T-cell (primary cell): ENCODE data around the gene SLC19A2. TPM values are rescaled to one million over a fixed set of nuclear protein-coding genes. Genes with fewer than 3 reads are reported as not detected.

Experiments used
- ATAC-seq, 4 experiments: fragments of 200-7000 bp in 3 of 4; fragments of 150-1000 bp in 1 of 4; cut with Tn5 transposase; replicated peaks in 1 of 4; 1 replicate in 3 of 4; 2 replicates in 1 of 4; pipeline ENCODE4 v1.10.0; 2021; ENCODE audit warnings: moderate library complexity in 3 of 4, mild to moderate bottlenecking in 2 of 4, moderate number of reproducible peaks in 1 of 4
- CTCF ChIA-PET, 2 donors: fragments of 300-600 bp; sonication (Branson Sonifier 250); formaldehyde crosslinking; loops; one replicate each; lab custom pipeline; 2022; ENCODE audit warnings: antibody characterized with exemption in 2 of 2; lab: Charles Lee
- POLR2A ChIA-PET, 2 donors: fragments of 300-600 bp; sonication (Branson Sonifier 250); formaldehyde crosslinking; loops; one replicate each; lab custom pipeline; 2022; ENCODE audit warnings: antibody characterized with exemption in 2 of 2; lab: Charles Lee
- DNase-seq, 35 experiments: peaks; one replicate each; pipeline versions ENCODE4 v3.0.0 to v3.0.0-alpha.2; 2013 to 2023
- H3K27ac ChIP-seq: one replicate; pipeline ENCODE4 v1.5.1; 2013; ENCODE audit warnings: low read length
- H3K27me3 ChIP-seq, 2 experiments: replicated peaks in 1 of 2; 1 replicate in 1 of 2; 2 replicates in 1 of 2; pipeline versions ENCODE4 v1.6.1 to v1.7.0; 2013; ENCODE audit warnings: low read length in 1 of 2, mixed read lengths in 1 of 2; ENCODE audit not compliant: control insufficient read depth in 2 of 2, insufficient read depth in 2 of 2; ENCODE audit errors: extremely low read depth in 1 of 2
- H3K36me3 ChIP-seq, 2 donors: 1 replicate in 1 of 2; 2 replicates in 1 of 2; pipeline versions ENCODE4 v1.6.1 to v1.7.0; 2013; ENCODE audit warnings: low read length in 1 of 2; ENCODE audit not compliant: control insufficient read depth in 2 of 2, insufficient read depth in 1 of 2; ENCODE audit errors: extremely low read depth in 1 of 2
- H3K4me1 ChIP-seq, 2 experiments: 1 replicate in 1 of 2; 2 replicates in 1 of 2; pipeline versions ENCODE4 v1.6.1 to v1.7.0; 2013; ENCODE audit warnings: low read length in 2 of 2, mixed read lengths in 1 of 2; ENCODE audit not compliant: insufficient read depth in 2 of 2, control insufficient read depth in 1 of 2; ENCODE audit errors: extremely low read depth in 1 of 2
- H3K4me3 ChIP-seq, 2 donors: 1 replicate in 1 of 2; 2 replicates in 1 of 2; pipeline versions ENCODE4 v1.5.1 to v1.7.0; 2013; ENCODE audit warnings: mild to moderate bottlenecking in 2 of 2, low read length in 1 of 2, moderate library complexity in 1 of 2; ENCODE audit not compliant: control insufficient read depth in 1 of 2; ENCODE audit errors: extremely low read depth in 1 of 2
- H3K9me3 ChIP-seq: 2 replicates; pipeline ENCODE4 v1.7.0; 2013
- H3K27ac Mint-ChIP-seq, 2 donors: one replicate each; pipeline ENCODE4 v1.8.0; 2020 to 2021; ENCODE audit warnings: mild to moderate bottlenecking in 2 of 2, mixed read lengths in 2 of 2
- H3K27me3 Mint-ChIP-seq, 2 donors: one replicate each; pipeline ENCODE4 v1.8.0; 2021 to 2022; ENCODE audit warnings: mixed read lengths in 2 of 2
- H3K36me3 Mint-ChIP-seq: one replicate; pipeline ENCODE4 v1.8.0; 2021; ENCODE audit warnings: mixed read lengths
- H3K4me1 Mint-ChIP-seq, 3 donors: one replicate each; pipeline ENCODE4 v1.8.0; 2020 to 2022; ENCODE audit warnings: mixed read lengths in 3 of 3, mild to moderate bottlenecking in 1 of 3
- H3K4me3 Mint-ChIP-seq, 3 donors: one replicate each; pipeline ENCODE4 v1.8.0; 2020 to 2022; ENCODE audit warnings: mild to moderate bottlenecking in 3 of 3, mixed read lengths in 3 of 3, moderate library complexity in 3 of 3
- H3K9me3 Mint-ChIP-seq, 3 donors: one replicate each; pipeline ENCODE4 v1.8.0; 2020 to 2022; ENCODE audit warnings: mixed read lengths in 3 of 3
- WGBS: methylation state at CpG from one replicate; pipeline ENCODE4 v1.1.5; 2013; ENCODE audit warnings: missing lambda C conversion rate; ENCODE audit not compliant: insufficient coverage; 5-methylcytosine and 5-hydroxymethylcytosine counted together
- total RNA-seq, 35 experiments: library from RNA in 6 of 35; stranded (reverse) in 6 of 35; fragments of 120-200 nt in 1 of 35; gene quantifications; one replicate each; pipeline versions ENCODE4 v1.2.1 to v1.2.4 and lab custom pipeline; 2013 to 2026

Gene SLC19A2
- total RNA-seq, 5 donors from 2014 or later (not counting 1 experiment from before 2014, with no cell fraction given) = 2.7 to 4.7 (median 3.8) TPM

DNA sequence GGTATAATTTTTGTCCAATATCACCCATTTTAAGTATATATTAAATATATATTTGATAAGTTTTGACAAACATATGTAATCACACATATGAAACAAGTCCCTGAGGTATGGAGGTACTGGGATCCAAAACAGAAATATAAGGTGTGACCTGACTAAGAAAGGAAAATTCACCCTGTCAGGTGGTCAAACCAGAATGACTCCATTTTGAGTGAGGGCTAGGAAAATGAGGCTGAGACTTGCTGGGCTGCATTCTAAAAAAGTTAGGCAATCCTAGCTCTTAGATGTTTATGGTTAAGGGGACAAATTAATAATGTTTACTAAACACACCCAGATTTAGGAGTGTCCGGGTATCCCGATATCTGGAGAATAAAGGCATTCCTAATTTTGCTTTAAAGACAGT, 11.6 kb upstream of the SLC19A2 start:
- Histone ChIP-seq H3K9me3 (no peaks in the 10 kb centered on the region), H3K27me3 (peaks cover 0 to 5% of the 10 kb centered on the region in 2 experiments), H3K36me3 (no peaks in the 10 kb centered on the region), H3K4me1 (no peaks in the 10 kb centered on the region), H3K27ac (no peak overlapping the region), H3K4me3 (no peak overlapping the region)
- no CpG with 5 or more reads among the region's 2 CpGs for WGBS
- ATAC-seq = no peak
- H3K9me3 Mint-ChIP-seq = peaks cover 0 to 5% (median 0%) of the 10 kb centered on the region in 3 donors
- ChIA-PET POLR2A (interaction anchor here in 1 of 2 donors (0.6 kb wide), 1 partner anchor 10 kb away, joined by 4 read pairs; no protein-coding TSS in a partner anchor), CTCF (interaction anchor here in 1 of 2 donors (1.2 kb wide), 1 partner anchor 12 kb away, joined by 5 read pairs; no protein-coding TSS in a partner anchor)
- H3K4me1 Mint-ChIP-seq = no peaks in the 10 kb centered on the region
- no peak for DNase-seq
- H3K4me3 Mint-ChIP-seq = no peak overlapping the region
- H3K27me3 Mint-ChIP-seq = peaks cover 12 to 14% of the 10 kb centered on the region in 2 donors
- no peak overlapping the region for H3K27ac Mint-ChIP-seq
- H3K36me3 Mint-ChIP-seq = no peaks in the 10 kb centered on the region

DNA sequence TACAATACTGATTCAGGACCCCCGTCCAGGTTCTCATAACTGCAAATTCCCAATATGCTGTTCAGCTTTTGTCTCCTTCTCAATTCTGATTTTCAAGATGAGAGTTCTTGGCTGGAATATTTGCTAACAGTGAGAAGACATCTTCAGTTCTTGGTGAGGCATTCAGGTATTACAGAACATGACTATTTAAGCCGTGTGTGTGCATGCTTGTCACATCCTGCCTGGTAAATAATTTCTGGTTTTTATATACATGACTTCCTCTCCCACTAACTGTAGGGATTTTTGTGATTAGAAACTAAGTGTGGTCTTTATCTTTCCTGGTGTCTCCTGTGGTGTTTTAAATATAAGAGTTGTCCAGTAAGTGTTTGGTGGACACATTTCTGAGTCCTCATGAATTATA, 10.2 kb upstream of the SLC19A2 start:
- no peak overlapping the region for H3K27ac ChIP-seq
- H3K27me3 ChIP-seq = peaks cover 0 to 5% of the 10 kb centered on the region in 2 experiments
- ATAC-seq (no peak), DNase-seq (no peak)
- Mint-ChIP-seq H3K4me1 (no peaks in the 10 kb centered on the region), H3K4me3 (no peak overlapping the region), H3K9me3 (peaks cover 0 to 5% (median 0%) of the 10 kb centered on the region in 3 donors), H3K36me3 (no peaks in the 10 kb centered on the region), H3K27ac (no peak overlapping the region), H3K27me3 (peaks cover 12 to 14% of the 10 kb centered on the region in 2 donors)
- POLR2A ChIA-PET = no interaction called here
- no peak overlapping the region for H3K4me3 ChIP-seq
- WGBS = no CpG with 5 or more reads among the region's 2 CpGs
- CTCF ChIA-PET = no interaction called here
- no peaks in the 10 kb centered on the region for H3K4me1 ChIP-seq
- H3K36me3 ChIP-seq = no peaks in the 10 kb centered on the region
- no peaks in the 10 kb centered on the region for H3K9me3 ChIP-seq

DNA sequence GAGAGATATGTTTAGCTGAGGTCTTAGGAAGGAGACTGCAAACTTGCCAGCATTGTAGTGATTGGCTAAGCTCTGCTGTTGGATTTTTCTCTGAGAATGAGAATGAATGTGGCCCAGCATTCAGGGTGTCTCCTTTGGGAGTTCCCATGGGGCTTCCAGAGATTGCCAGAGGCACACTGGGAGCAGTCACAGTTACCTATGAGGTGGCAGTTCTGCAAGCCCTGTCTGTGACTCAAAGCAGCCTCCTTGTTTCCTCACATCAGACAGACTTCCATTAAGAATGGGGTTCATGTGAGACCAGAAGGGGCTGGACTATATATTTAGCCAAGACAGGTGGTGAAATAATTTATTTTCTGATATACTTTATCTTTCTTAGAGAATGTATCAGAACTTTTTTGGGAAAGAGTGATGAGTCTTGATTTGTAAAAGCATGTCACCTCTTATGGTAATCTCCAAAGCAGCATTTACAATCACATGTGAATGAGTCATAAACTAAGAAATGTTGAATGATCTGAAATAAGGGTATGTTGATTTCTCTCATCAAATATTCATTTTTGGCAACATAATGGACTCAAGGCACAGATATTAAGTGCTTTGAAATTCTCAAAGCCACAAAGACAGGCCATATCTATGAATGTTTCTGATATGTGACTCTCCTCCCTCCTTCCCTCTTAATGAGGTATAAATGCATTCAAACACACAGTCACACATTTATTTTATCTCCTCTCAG, 9.5 kb upstream of the SLC19A2 start:
- ATAC-seq (no peak), DNase-seq (no peak)
- peaks cover 0 to 5% of the 10 kb centered on the region in 2 experiments for H3K27me3 ChIP-seq
- Mint-ChIP-seq H3K4me3 (no peak overlapping the region), H3K27ac (no peak overlapping the region), H3K36me3 (no peaks in the 10 kb centered on the region), H3K4me1 (no peaks in the 10 kb centered on the region), H3K27me3 (peaks cover 12 to 14% of the 10 kb centered on the region in 2 donors), H3K9me3 (peaks cover 0 to 5% (median 0%) of the 10 kb centered on the region in 3 donors)
- no peak overlapping the region for H3K4me3 ChIP-seq
- no peak overlapping the region for H3K27ac ChIP-seq
- H3K36me3 ChIP-seq = no peaks in the 10 kb centered on the region
- CTCF ChIA-PET = no interaction called here
- H3K4me1 ChIP-seq = no peaks in the 10 kb centered on the region
- POLR2A ChIA-PET = interaction anchor here in 1 of 2 donors (0.6 kb wide), 1 partner anchor 1560 kb away, joined by 3 read pairs; no protein-coding TSS in a partner anchor
- H3K9me3 ChIP-seq = no peaks in the 10 kb centered on the region

DNA sequence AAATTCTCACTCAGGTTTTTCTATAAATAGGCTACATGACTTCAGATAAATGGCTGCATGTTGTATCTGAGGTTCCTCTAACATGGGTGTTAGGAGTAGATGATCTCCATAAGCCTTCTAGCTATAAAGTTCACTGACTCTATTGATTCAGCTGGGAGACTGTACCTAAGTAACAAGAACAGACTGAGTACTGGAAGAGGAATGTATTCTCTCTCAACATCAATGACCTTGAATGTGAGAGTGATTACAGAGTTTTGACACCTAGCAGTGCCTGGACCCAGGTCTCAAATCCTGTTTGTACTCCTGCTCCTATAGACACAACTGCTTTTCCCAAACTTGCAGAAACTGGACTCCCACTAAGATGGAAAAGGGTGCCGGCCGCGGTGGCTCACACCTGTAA, 8.6 kb upstream of the SLC19A2 start:
- H3K9me3 ChIP-seq = no peaks in the 10 kb centered on the region
- WGBS = 95% methylated on average over 3 of the region's 3 CpGs
- Mint-ChIP-seq H3K27ac (no peak overlapping the region), H3K4me1 (no peaks in the 10 kb centered on the region), H3K27me3 (peaks cover 10 to 12% of the 10 kb centered on the region in 2 donors), H3K9me3 (peaks cover 0 to 5% (median 0%) of the 10 kb centered on the region in 3 donors), H3K4me3 (no peak overlapping the region), H3K36me3 (no peaks in the 10 kb centered on the region)
- H3K4me1 ChIP-seq = no peaks in the 10 kb centered on the region
- no peaks in the 10 kb centered on the region for H3K36me3 ChIP-seq
- ChIA-PET CTCF (no interaction called here), POLR2A (interaction anchor here in 1 of 2 donors (0.7 kb wide), 1 partner anchor 93 kb away, joined by 5 read pairs; no protein-coding TSS in a partner anchor)
- ATAC-seq (no peak), DNase-seq (no peak)
- H3K27ac ChIP-seq = no peak overlapping the region
- no peak overlapping the region for H3K4me3 ChIP-seq
- peaks cover 0 to 5% of the 10 kb centered on the region in 2 experiments for H3K27me3 ChIP-seq

DNA sequence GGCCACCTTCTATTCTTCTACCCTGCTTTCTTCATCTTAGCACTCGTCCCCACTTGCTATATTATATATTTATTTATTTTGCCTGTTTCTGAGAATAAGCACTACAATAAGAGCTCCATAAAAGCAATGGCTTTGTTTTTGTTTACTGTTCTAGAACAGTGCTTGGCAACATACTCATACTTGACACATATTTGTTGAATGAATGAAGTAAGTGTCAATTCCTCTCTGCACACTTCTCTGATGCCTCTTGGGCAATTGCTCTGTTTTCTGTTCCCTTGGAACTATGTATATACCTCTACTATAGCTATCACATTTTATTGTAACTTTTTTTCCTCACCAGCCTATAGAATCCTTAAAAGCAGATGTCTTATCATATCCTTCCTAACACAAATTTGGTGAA, 7.5 kb upstream of the SLC19A2 start:
- H3K36me3 ChIP-seq = no peaks in the 10 kb centered on the region
- no CpG with 5 or more reads among the region's 1 CpG for WGBS
- no peak overlapping the region for H3K27ac ChIP-seq
- no peaks in the 10 kb centered on the region for H3K9me3 ChIP-seq
- Mint-ChIP-seq H3K4me3 (no peak overlapping the region), H3K27ac (no peak overlapping the region), H3K9me3 (peaks cover 0 to 1% (median 0%) of the 10 kb centered on the region in 3 donors), H3K4me1 (no peaks in the 10 kb centered on the region), H3K36me3 (no peaks in the 10 kb centered on the region), H3K27me3 (peaks cover 5 to 7% of the 10 kb centered on the region in 2 donors)
- peaks cover 0 to 5% of the 10 kb centered on the region in 2 experiments for H3K27me3 ChIP-seq
- DNase-seq (no peak), ATAC-seq (no peak)
- no peaks in the 10 kb centered on the region for H3K4me1 ChIP-seq
- ChIA-PET POLR2A (no interaction called here), CTCF (interaction anchor here (0.6 to 0.7 kb wide), 2 partner anchors 15 to 103 kb away, joined by 3 read pairs; no protein-coding TSS in a partner anchor)
- no peak overlapping the region for H3K4me3 ChIP-seq

DNA sequence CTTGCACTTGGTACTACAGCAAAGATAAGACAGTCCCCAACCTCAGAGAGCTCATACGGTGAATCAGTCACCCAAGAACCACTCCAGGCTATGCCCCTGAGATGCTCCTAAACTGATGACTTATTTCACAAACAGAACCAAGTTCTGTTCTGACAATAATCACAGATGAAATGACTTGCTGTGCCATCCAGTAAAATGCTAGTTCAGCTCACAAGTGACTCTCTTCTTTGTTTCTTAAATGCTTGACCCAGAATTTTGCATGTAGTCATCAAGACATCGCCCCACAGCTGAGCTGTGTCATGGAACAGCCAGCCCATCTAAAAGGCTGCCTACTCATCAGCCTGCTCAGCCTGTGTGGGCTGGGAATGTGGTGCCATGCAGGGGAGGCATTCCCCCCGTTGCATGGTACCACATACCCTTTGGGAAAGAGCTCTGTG, 6.1 kb upstream of the SLC19A2 start:
- Mint-ChIP-seq H3K4me3 (no peak overlapping the region), H3K4me1 (peaks cover 1 to 8% (median 4%) of the 10 kb centered on the region in 3 donors), H3K9me3 (no peaks in the 10 kb centered on the region), H3K27me3 (peaks cover 0 to 6% of the 10 kb centered on the region in 2 donors), H3K27ac (no peak overlapping the region), H3K36me3 (no peaks in the 10 kb centered on the region)
- ChIA-PET POLR2A (no interaction called here), CTCF (no interaction called here)
- Histone ChIP-seq H3K4me3 (no peak overlapping the region), H3K27me3 (peaks cover 0 to 5% of the 10 kb centered on the region in 2 experiments), H3K4me1 (no peaks in the 10 kb centered on the region), H3K36me3 (no peaks in the 10 kb centered on the region), H3K27ac (no peak overlapping the region), H3K9me3 (no peaks in the 10 kb centered on the region)
- no peak for DNase-seq
- 38% methylated on average over 1 of the region's 3 CpGs for WGBS
- no peak for ATAC-seq
